Measurements from ENCODE around the gene C16orf74.

Gene C16orf74

GRCh38 chr16:85686912-85687591 is 63.8 kb downstream of the C16orf74 start:
- H3K4me3 ChIP-seq (ENCODE audit: low read depth, low read length) = peak overlapping the region; percentile 76
- TF ChIP-seq MYC (IDR thresholded peaks at IDR 0.05; ENCODE audit: low read depth, low read length) (no peak), MAX (IDR thresholded peaks at IDR 0.05; ENCODE audit: low read depth, low read length) (no peak), POLR2A (IDR thresholded peaks at IDR 0.05; ENCODE audit: extremely low read depth, insufficient read length) (no peak), CTCF (IDR thresholded peaks at IDR 0.05; ENCODE audit: low read depth, low read length) (no peak)
- DNase-seq (ENCODE audit: low read depth) = peak; percentile 62

- TF ChIP-seq POLR2A (IDR thresholded peaks at IDR 0.05; ENCODE audit: extremely low read depth, insufficient read length) (no peak), CTCF (IDR thresholded peaks at IDR 0.05; ENCODE audit: low read depth, low read length) (no peak), MYC (IDR thresholded peaks at IDR 0.05; ENCODE audit: low read depth, low read length) (no peak), MAX (IDR thresholded peaks at IDR 0.05; ENCODE audit: low read depth, low read length) (no peak)
- no peak for DNase-seq (ENCODE audit: low read depth)
- no peak overlapping the region for H3K4me3 ChIP-seq (ENCODE audit: low read depth, low read length)
Observed at GRCh38 chr16:85685251-85685650, 65.6 kb downstream of the C16orf74 start.

GRCh38 chr16:85683363-85683762 is 67.5 kb downstream of the C16orf74 start:
- DNase-seq (ENCODE audit: low read depth) = no peak
- no peak overlapping the region for H3K4me3 ChIP-seq (ENCODE audit: low read depth, low read length)
- TF ChIP-seq POLR2A (IDR thresholded peaks at IDR 0.05; ENCODE audit: extremely low read depth, insufficient read length) = no peak

GRCh38 chr16:85682516-85682915 is 68.4 kb downstream of the C16orf74 start:
- H3K4me3 ChIP-seq (ENCODE audit: low read depth, low read length) = no peak overlapping the region
- no peak for DNase-seq (ENCODE audit: low read depth)
- TF ChIP-seq POLR2A (IDR thresholded peaks at IDR 0.05; ENCODE audit: extremely low read depth, insufficient read length) (no peak), MAX (IDR thresholded peaks at IDR 0.05; ENCODE audit: low read depth, low read length) (no peak), MYC (IDR thresholded peaks at IDR 0.05; ENCODE audit: low read depth, low read length) (no peak), CTCF (IDR thresholded peaks at IDR 0.05; ENCODE audit: low read depth, low read length) (no peak)

- no peak for TF ChIP-seq MYC (IDR thresholded peaks at IDR 0.05; ENCODE audit: low read depth, low read length)
- TF ChIP-seq CTCF (IDR thresholded peaks at IDR 0.05; ENCODE audit: low read depth, low read length) = no peak
- TF ChIP-seq MAX (IDR thresholded peaks at IDR 0.05; ENCODE audit: low read depth, low read length) = no peak
- no peak for TF ChIP-seq POLR2A (IDR thresholded peaks at IDR 0.05; ENCODE audit: extremely low read depth, insufficient read length)
- no peak overlapping the region for H3K4me3 ChIP-seq (ENCODE audit: low read depth, low read length)
- no peak for DNase-seq (ENCODE audit: low read depth)
Observed at GRCh38 chr16:85681255-85681654, 69.6 kb downstream of the C16orf74 start.

- no peak for DNase-seq (ENCODE audit: low read depth)
- TF ChIP-seq MYC (IDR thresholded peaks at IDR 0.05; ENCODE audit: low read depth, low read length) = no peak
- TF ChIP-seq POLR2A (IDR thresholded peaks at IDR 0.05; ENCODE audit: extremely low read depth, insufficient read length) = no peak
- no peak for TF ChIP-seq CTCF (IDR thresholded peaks at IDR 0.05; ENCODE audit: low read depth, low read length)
- no peak for TF ChIP-seq MAX (IDR thresholded peaks at IDR 0.05; ENCODE audit: low read depth, low read length)
- no peak overlapping the region for H3K4me3 ChIP-seq (ENCODE audit: low read depth, low read length)
Observed at GRCh38 chr16:85680352-85680944, 70.4 kb downstream of the C16orf74 start.

All from NB4 (cell line).